GM19438 (cell line): ENCODE data around the gene LRCH1.

Source experiments
- ATAC-seq: cut with Tn5 transposase; IDR thresholded peaks from one replicate; pipeline ENCODE4 v1.9.1; 2021; ENCODE audit warnings: low read depth; ENCODE audit not compliant: unreplicated experiment

LRCH1 gene

GRCh38 chr13:46656786-46657185, 103.8 kb downstream of the LRCH1 start:
- ATAC-seq, result peak; percentile 79

- no peak for ATAC-seq
Observed at GRCh38 chr13:46659413-46660065, 106.6 kb downstream of the LRCH1 start.

- ATAC-seq, result no peak
Observed at GRCh38 chr13:46660416-46660815, 107.4 kb downstream of the LRCH1 start.

GRCh38 chr13:46660857-46661256, 107.9 kb downstream of the LRCH1 start:
- ATAC-seq, result no peak

GRCh38 chr13:46662690-46663089, 109.7 kb downstream of the LRCH1 start:
- peak; percentile 56 for ATAC-seq

GRCh38 chr13:46663206-46664037, 110.5 kb downstream of the LRCH1 start:
- ATAC-seq, result no peak

- ATAC-seq, result no peak
Observed at GRCh38 chr13:46664195-46664594, 111.2 kb downstream of the LRCH1 start.

GRCh38 chr13:46665248-46665632, 112.3 kb downstream of the LRCH1 start:
- ATAC-seq, result no peak

GRCh38 chr13:46665633-46666482, 112.9 kb downstream of the LRCH1 start:
- ATAC-seq, result peak; percentile 54

GRCh38 chr13:46666727-46667456, 113.9 kb downstream of the LRCH1 start:
- ATAC-seq, result no peak

- ATAC-seq, result peak; percentile 45
Observed at GRCh38 chr13:46667687-46668281, 114.8 kb downstream of the LRCH1 start.

- peak; percentile 7 for ATAC-seq
Observed at GRCh38 chr13:46668302-46668720, 115.3 kb downstream of the LRCH1 start.

- ATAC-seq, result no peak
Observed at GRCh38 chr13:46668931-46669525, 116.1 kb downstream of the LRCH1 start.

GRCh38 chr13:46672338-46673090, 119.5 kb downstream of the LRCH1 start:
- ATAC-seq, result no peak

GRCh38 chr13:46675016-46675415, 122.0 kb downstream of the LRCH1 start:
- ATAC-seq, result no peak

- no peak for ATAC-seq
Observed at GRCh38 chr13:46676378-46676725, 123.4 kb downstream of the LRCH1 start.

GRCh38 chr13:46679369-46680120, 126.6 kb downstream of the LRCH1 start:
- ATAC-seq, result peak; percentile 89

- no peak for ATAC-seq
Observed at GRCh38 chr13:46682015-46682414, 129.0 kb downstream of the LRCH1 start.
